GM19452 (cell line): ENCODE measurements around the gene ZNF3.

ENCODE experiments used
- ATAC-seq: cut with Tn5 transposase; IDR thresholded peaks from one replicate; pipeline ENCODE4 v1.9.1; 2021; ENCODE audit not compliant: unreplicated experiment

The ZNF3 gene

GRCh38 chr7:100057006-100057405 lies 24.5 kb downstream of the ZNF3 start:
- no peak for ATAC-seq

- ATAC-seq, result no peak
These were observed 28.3 kb downstream of the ZNF3 start for GRCh38 chr7:100053215-100053614.

GRCh38 chr7:100051611-100052010 lies 29.9 kb downstream of the ZNF3 start:
- ATAC-seq, result no peak

GRCh38 chr7:100049441-100050291 lies 31.9 kb downstream of the ZNF3 start, which contains the start of gene ZSCAN21:
ZSCAN21 (plus strand) TSS chr7:100049774; CDS start chr7:100057007, 7,233 bp downstream.
- peak; percentile 88 for ATAC-seq

- no peak for ATAC-seq
These were observed 32.8 kb downstream of the ZNF3 start for GRCh38 chr7:100048680-100049079.

- ATAC-seq, result no peak
These were observed 36.8 kb downstream of the ZNF3 start for GRCh38 chr7:100044718-100045117.

- ATAC-seq, result no peak
These were observed 40.9 kb downstream of the ZNF3 start for GRCh38 chr7:100040575-100040974.

- no peak for ATAC-seq
These were observed 43.2 kb downstream of the ZNF3 start for GRCh38 chr7:100038326-100038725.

GRCh38 chr7:100035876-100036275 lies 45.6 kb downstream of the ZNF3 start:
- no peak for ATAC-seq

- no peak for ATAC-seq
These were observed 46.5 kb downstream of the ZNF3 start for GRCh38 chr7:100034871-100035510.

- ATAC-seq, result no peak
These were observed 48.0 kb downstream of the ZNF3 start for GRCh38 chr7:100033526-100033925.

GRCh38 chr7:100029596-100029995 lies 51.9 kb downstream of the ZNF3 start:
- no peak for ATAC-seq

- ATAC-seq, result no peak
These were observed 54.3 kb downstream of the ZNF3 start for GRCh38 chr7:100027197-100027596.

- ATAC-seq, result no peak
These were observed 57.4 kb downstream of the ZNF3 start for GRCh38 chr7:100024020-100024619.

GRCh38 chr7:100023526-100023925 lies 58.0 kb downstream of the ZNF3 start:
- no peak for ATAC-seq

- ATAC-seq, result no peak
These were observed 58.9 kb downstream of the ZNF3 start for GRCh38 chr7:100022621-100023020.

GRCh38 chr7:100021297-100021696 lies 60.2 kb downstream of the ZNF3 start:
- ATAC-seq, result no peak
